Muscle of leg (tissue), 16 donors: ENCODE data around the gene ZNF544. TPM values are rescaled to one million over a fixed set of nuclear protein-coding genes. Genes with fewer than 3 reads are reported as not detected.

Experiments
- DNase-seq: peaks from one replicate; pipeline ENCODE4 v3.0.0; 2013
- H3K27ac ChIP-seq: one replicate; pipeline ENCODE4 v1.5.1; 2013; ENCODE audit warnings: mild to moderate bottlenecking, low read length, control low read depth
- H3K27me3 ChIP-seq: one replicate; pipeline ENCODE4 v1.6.1; 2013; ENCODE audit warnings: low read length; ENCODE audit not compliant: control insufficient read depth, insufficient read depth
- H3K36me3 ChIP-seq: one replicate; pipeline ENCODE4 v1.6.1; 2013; ENCODE audit warnings: low read length; ENCODE audit not compliant: control insufficient read depth, insufficient read depth
- H3K4me1 ChIP-seq: one replicate; pipeline ENCODE4 v1.6.1; 2013; ENCODE audit warnings: low read length; ENCODE audit not compliant: control insufficient read depth, insufficient read depth
- H3K4me3 ChIP-seq: one replicate; pipeline ENCODE4 v1.5.1; 2013; ENCODE audit warnings: low read length, control low read depth
- H3K9me3 ChIP-seq: replicated peaks from 2 replicates; pipeline ENCODE4 v1.6.1; 2013; ENCODE audit warnings: low read depth, low read length; ENCODE audit not compliant: control insufficient read depth
- WGBS: methylation state at CpG from one replicate; pipeline ENCODE4 v1.1.5; 2013; ENCODE audit warnings: missing lambda C conversion rate; ENCODE audit not compliant: insufficient coverage; 5-methylcytosine and 5-hydroxymethylcytosine counted together
- long read RNA-seq, 11 donors: transcript quantifications; one replicate each; lab custom pipeline, GENCODE V29; 2026
- polyA plus RNA-seq, 8 donors: library from polyadenylated mRNA; unstranded; fragments of 120-200 nt; gene quantifications; one replicate each; pipeline versions ENCODE4 v1.2.1 to v1.2.3, GENCODE V29; 2013; ENCODE audit warnings: inconsistent platforms in 1 of 8, low replicate concordance in 1 of 8; ENCODE audit not compliant: insufficient read length in 8 of 8, insufficient read depth in 1 of 8
- total RNA-seq: library from RNA; stranded (reverse); fragments of 120-200 nt; gene quantifications from one replicate; pipeline ENCODE4 v1.2.4, GENCODE V29; 2013

The ZNF544 gene
- total RNA-seq (24.2 TPM), polyA plus RNA-seq (10 to 100 TPM; 13.2 to 22.6 (median 15.7) TPM)
- long read RNA-seq, donor 1: 0 reads
- long read RNA-seq, donor 2: 0 reads
- long read RNA-seq, donor 3, partial matches to known transcripts: 0 of 2 reads
- long read RNA-seq, donor 3, other reads (novel, unspliced or antisense): 0 of 2 reads
- long read RNA-seq, donor 4: 0 reads
- long read RNA-seq, donor 5, partial matches to known transcripts: 0 of 2 reads
- long read RNA-seq, donor 5, other reads (novel, unspliced or antisense): 0 of 2 reads
- long read RNA-seq, donor 6: 0 reads
- long read RNA-seq, donor 7, partial matches to known transcripts: 0 of 1 reads
- long read RNA-seq, donor 7, other reads (novel, unspliced or antisense): 0 of 1 reads
- long read RNA-seq, donor 8: 0 reads
- long read RNA-seq, donor 9, partial matches to known transcripts: 0 of 8 reads
- long read RNA-seq, donor 9, other reads (novel, unspliced or antisense): 8 of 8 reads
- long read RNA-seq, donor 10, partial matches to known transcripts: 0 of 1 reads
- long read RNA-seq, donor 10, other reads (novel, unspliced or antisense): 0 of 1 reads
- long read RNA-seq, donor 11, partial matches to known transcripts: 0 of 1 reads
- long read RNA-seq, donor 11, other reads (novel, unspliced or antisense): 0 of 1 reads

DNA sequence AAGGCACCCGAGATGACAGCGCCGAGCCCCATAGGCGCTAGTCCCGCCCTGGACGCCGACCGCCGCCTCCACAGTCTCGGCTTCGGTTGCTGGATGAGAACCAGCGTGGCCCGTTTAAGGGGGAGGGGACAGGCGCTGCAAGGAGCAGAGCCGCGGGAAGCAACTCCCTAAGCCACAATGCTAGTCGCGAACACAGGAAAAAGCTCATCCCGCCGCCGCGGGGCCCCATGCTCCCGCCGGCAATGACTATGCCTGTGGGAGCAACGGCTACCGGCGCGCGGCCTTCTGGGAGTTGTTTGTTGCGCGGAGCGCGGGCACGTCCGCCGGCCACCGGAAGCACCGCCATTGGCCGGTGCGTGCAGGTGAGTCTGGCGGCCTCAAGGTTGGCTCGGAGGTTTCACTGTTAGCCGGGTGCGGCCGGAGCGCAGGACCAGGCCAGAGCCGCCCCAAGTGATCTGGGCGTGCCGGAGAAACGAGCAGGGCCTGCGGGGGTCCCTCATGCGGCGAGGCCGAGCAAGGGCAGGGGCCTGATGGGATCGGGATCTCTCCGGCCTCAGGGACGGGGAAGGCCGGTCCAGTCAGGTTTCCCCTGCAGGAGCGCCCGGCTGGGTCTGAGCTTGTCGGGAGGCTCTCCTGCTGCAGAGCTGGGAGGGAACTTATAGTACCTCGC is at the start of gene ZNF544:
Gene ZNF544, plus strand, starts transcription at position 330 of the 670 bp plus-strand sequence. CDS start 15,110 bp downstream, outside the sequence.
- Histone ChIP-seq H3K36me3 (peaks cover 38% of the 10 kb centered on the region), H3K27me3 (no peaks in the 10 kb centered on the region), H3K27ac (peak within 1 kb of the TSS; percentile 93), H3K4me1 (peaks cover 14% of the 10 kb centered on the region), H3K9me3 (peaks cover 15% of the 10 kb centered on the region), H3K4me3 (peak within 1 kb of the TSS; percentile 94)
- DNase-seq: peak; percentile 78
- WGBS: under 1% methylated on average over 60 of the region's 62 CpGs

GRCh38 chr19:58181902-58182576 is 46.7 kb upstream of the ZNF544 start:
- 56% methylated on average over 4 of the region's 4 CpGs for WGBS
- H3K36me3 ChIP-seq: peaks cover 24% of the 10 kb centered on the region

DNA sequence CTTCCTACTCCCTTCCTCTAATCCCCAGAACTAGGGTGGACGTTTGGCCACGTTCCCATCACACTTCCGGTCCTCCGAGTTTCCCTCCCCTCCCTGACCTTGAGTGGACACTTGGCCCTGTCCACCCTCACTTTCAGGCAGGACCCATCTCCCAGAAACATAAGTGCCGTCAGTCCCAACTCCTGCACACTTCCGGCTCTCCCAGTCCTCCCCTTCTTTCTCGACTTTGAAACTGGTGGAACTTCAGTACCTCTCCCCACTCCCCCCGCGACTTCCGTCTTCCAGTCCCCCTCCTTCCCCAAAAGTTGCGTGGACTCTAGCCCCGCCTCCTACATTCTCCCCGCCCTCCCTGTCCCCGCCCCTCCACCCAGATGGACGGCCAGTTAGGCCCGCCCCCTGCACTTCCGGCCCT is 46.1 kb upstream of the ZNF544 start:
- no peak for DNase-seq
- H3K4me3 ChIP-seq: peak overlapping the region; percentile 93
- peaks cover 8% of the 10 kb centered on the region for H3K4me1 ChIP-seq
- H3K27me3 ChIP-seq: peaks cover 3% of the 10 kb centered on the region
- H3K9me3 ChIP-seq: peaks cover 78% of the 10 kb centered on the region
- peaks cover 28% of the 10 kb centered on the region for H3K36me3 ChIP-seq
- WGBS: 6% methylated on average over 17 of the region's 17 CpGs
- H3K27ac ChIP-seq: peak overlapping the region; percentile 94

More at GRCh38 chr19:58181902-58182576, 46.7 kb upstream of the ZNF544 start:
- Histone ChIP-seq H3K9me3 (peaks cover 74% of the 10 kb centered on the region), H3K27me3 (peaks cover 3% of the 10 kb centered on the region), H3K27ac (peak overlapping the region; percentile 94), H3K4me1 (peaks cover 8% of the 10 kb centered on the region), H3K4me3 (peak overlapping the region; percentile 93)
- peak; percentile 15 for DNase-seq

DNA sequence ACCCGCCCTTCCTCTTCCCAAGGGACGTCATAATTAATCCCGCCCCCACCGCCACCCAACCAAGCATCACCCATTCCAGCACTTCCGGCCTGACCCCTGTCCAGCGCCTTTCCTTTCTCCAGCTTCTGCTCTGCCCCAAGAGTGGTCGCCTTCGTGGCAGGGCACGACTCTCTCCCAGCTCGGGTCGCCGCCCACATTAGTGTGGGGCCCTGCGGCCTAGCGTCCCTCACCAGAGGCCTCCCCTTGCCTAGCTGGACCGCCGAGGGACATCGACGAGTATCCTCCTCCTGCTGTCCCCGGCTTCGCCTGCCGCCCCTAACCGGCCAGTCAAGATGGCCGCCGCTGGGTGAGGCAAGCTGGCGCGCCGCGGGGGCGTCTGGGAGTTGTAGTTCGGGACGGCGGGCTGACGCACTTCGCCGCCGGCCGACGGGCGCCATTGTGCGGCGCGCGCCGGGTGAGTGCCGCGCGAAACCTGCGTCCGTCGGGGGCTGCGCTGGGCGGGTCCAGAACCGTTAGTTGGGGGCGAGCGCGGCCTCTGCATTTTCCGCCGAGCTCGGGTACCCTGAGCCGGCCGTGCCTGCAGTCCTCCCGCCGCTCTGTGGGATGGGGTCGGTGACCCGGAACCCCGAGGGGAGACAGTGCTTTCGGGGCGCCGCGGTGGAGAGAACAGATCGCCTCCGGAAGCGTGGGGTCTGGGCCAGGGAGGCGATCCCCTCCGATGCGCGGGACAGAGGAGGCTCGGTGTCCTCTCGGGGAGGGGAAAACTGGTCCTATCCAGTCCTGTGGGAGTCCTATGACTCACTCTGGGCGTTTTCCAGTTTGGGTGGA is 45.5 kb upstream of the ZNF544 start, which contains the start of gene ZNF274:
Gene ZNF274, plus strand, starts transcription at position 73 of the 828 bp plus-strand sequence. CDS start 905 bp downstream, outside the sequence.
- Histone ChIP-seq H3K27ac (peak within 1 kb of the TSS; percentile 94), H3K4me3 (peak within 1 kb of the TSS; percentile 93), H3K27me3 (peaks cover 3% of the 10 kb centered on the region), H3K9me3 (peaks cover 77% of the 10 kb centered on the region), H3K36me3 (peaks cover 31% of the 10 kb centered on the region), H3K4me1 (peaks cover 8% of the 10 kb centered on the region)
- peak; percentile 95 for DNase-seq
- WGBS: under 1% methylated on average over 66 of the region's 80 CpGs

DNA sequence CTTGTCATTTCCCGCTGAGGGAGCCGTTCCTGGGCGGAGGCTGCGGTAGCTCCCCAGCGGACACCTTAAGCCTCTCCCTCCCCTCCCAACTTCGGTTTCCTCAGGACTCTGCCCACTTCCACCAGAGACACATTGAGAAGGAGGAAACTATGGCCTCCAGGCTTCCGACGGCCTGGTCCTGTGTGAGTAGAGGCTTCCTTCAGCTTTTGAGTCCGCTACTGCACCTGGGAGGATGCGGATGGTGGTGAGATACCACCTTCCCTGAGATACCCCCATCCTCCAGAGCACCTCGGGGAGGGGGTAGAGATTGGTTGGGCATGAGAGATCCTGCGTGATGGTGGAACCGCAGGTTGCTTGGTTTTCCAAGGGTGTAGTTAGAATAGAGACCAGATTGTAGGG is 44.9 kb upstream of the ZNF544 start:
- 0% methylated on average over 3 of the region's 13 CpGs for WGBS
- peaks cover 29% of the 10 kb centered on the region for H3K36me3 ChIP-seq

DNA sequence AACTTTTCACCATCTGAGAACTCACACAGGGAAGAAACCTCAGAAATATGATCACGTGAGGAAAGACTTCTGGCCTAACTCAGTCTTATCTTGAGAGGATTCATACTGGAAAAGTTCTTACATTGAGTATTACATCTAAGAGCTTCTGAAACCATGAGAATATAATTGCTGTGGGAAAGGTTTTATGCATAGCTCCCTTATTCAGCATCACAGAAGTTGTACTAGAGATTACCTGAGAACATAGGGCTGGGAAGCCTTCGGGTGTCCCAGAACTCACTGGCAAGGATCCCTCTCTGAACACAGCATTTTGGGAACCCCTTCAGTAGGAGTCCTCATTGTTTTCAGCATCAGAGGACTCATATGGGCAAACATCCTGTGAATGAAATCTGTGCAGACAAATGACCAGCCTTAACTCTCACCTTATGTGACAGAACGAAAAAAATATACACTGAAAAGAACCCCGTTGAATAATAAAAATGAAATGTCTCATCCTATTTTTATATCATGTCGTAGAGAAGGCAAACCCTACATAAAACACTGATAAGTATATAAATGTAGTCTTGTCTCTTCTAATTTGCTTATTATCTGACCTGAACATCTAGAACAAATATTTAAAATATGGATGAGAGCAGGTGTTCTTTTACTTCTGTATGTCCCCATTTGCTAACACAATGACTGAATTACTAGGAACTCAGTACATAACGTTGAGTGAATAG is 31.7 kb upstream of the ZNF544 start:
- Histone ChIP-seq H3K4me1 (no peaks in the 10 kb centered on the region), H3K9me3 (peaks cover 89% of the 10 kb centered on the region), H3K27me3 (no peaks in the 10 kb centered on the region), H3K36me3 (peaks cover 45% of the 10 kb centered on the region), H3K4me3 (no peak overlapping the region), H3K27ac (no peak overlapping the region)
- WGBS: 67% methylated on average over 1 of the region's 6 CpGs
- DNase-seq: no peak

More for the DNA sequence above, 44.9 kb upstream of the ZNF544 start:
- H3K27me3 ChIP-seq: peaks cover 3% of the 10 kb centered on the region
- H3K4me1 ChIP-seq: peaks cover 8% of the 10 kb centered on the region
- H3K27ac ChIP-seq: peak overlapping the region; percentile 94
- peak overlapping the region; percentile 93 for H3K4me3 ChIP-seq
- no peak for DNase-seq
- H3K9me3 ChIP-seq: peaks cover 74% of the 10 kb centered on the region

GRCh38 chr19:58203814-58204475 is 24.8 kb upstream of the ZNF544 start:
- no peak overlapping the region for H3K4me3 ChIP-seq
- H3K4me1 ChIP-seq: no peaks in the 10 kb centered on the region
- H3K27me3 ChIP-seq: peaks cover 2% of the 10 kb centered on the region
- WGBS: 12% methylated on average over 42 of the region's 49 CpGs
- peak; percentile 19 for DNase-seq
- no peak overlapping the region for H3K27ac ChIP-seq
- peaks cover 92% of the 10 kb centered on the region for H3K9me3 ChIP-seq
- H3K36me3 ChIP-seq: peaks cover 40% of the 10 kb centered on the region

DNA sequence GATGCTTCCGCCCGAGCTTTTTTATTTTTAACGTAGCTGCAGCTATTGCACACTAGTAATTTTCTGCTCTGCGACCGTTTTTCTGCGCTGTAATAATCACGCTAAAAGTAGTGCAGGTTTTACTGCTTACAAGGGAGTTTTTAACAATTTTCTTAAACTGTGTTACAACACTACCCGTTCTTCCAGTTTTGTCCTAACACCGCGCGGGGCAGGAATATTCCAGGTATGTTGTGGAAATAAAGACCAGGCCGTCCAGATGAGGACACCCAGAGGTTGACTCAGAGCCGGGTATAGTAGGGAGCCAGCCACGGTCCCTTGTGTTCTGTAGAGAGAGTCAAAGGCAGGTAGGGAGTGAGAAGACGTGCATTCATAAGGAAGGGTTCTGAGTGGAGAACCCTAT is 24.1 kb upstream of the ZNF544 start:
- DNase-seq: no peak
- Histone ChIP-seq H3K27ac (no peak overlapping the region), H3K27me3 (peaks cover 2% of the 10 kb centered on the region), H3K4me1 (no peaks in the 10 kb centered on the region), H3K4me3 (no peak overlapping the region), H3K36me3 (peaks cover 46% of the 10 kb centered on the region), H3K9me3 (peaks cover 93% of the 10 kb centered on the region)
- WGBS: 46% methylated on average over 4 of the region's 15 CpGs
